K562 (cell line): ENCODE data around the gene SYN1.

ENCODE experiments used
- ATF2 ChIP-seq: sonication (generic); formaldehyde crosslinking; IDR thresholded peaks from 2 replicates; pipeline ENCODE4 v1.8.1; 2022; ENCODE audit warnings: missing genetic modification reagents
- CTCF ChIP-seq, 3 experiments: IDR thresholded peaks in 2 of 3; conservative IDR thresholded peaks in 1 of 3; 2 replicates each; pipeline ENCODE4 v1.5.1; 2011 to 2012; ENCODE audit warnings: low read length in 3 of 3, mild to moderate bottlenecking in 3 of 3, control low read depth in 2 of 3, improper control_type of control experiment in 1 of 3, inconsistent platforms in 1 of 3, low read depth in 1 of 3, mixed read lengths in 1 of 3, moderate library complexity in 1 of 3; ENCODE audit not compliant: insufficient read depth in 2 of 3
- DNMT1 ChIP-seq: fragments of 450-650 bp; IDR thresholded peaks from 2 replicates; pipeline ENCODE4 v1.6.1; 2016; ENCODE audit warnings: antibody characterized with exemption, mild to moderate bottlenecking
- SMARCA4 ChIP-seq: fragments of 450-650 bp; IDR thresholded peaks from 2 replicates; pipeline ENCODE4 v1.6.1; 2016
- USF2 ChIP-seq: sonication (generic); formaldehyde crosslinking; IDR thresholded peaks from 2 replicates; pipeline ENCODE4 v1.5.0; 2020; ENCODE audit warnings: missing genetic modification reagents
- XRCC4 ChIP-seq: IDR thresholded peaks from one replicate; pipeline ENCODE4 v1.6.1; 2011; ENCODE audit not compliant: insufficient read depth, insufficient read length; ENCODE audit errors: extremely low read depth

GRCh38 chrX:47628982-47629381 lies 9.3 kb upstream of the SYN1 start:
- TF ChIP-seq ATF2 (CRISPR knock-in tag): no peak
- no peak for TF ChIP-seq XRCC4
- no peak for TF ChIP-seq SMARCA4
- TF ChIP-seq CTCF (IDR thresholded peaks at IDR 0.05 in 2 of 3, conservative IDR thresholded peaks at IDR 0.05 in 1 of 3; ENCODE audit: insufficient read depth in 2 of 3, low read depth in 1 of 3, low read length in 3 of 3): peak; percentile 15 to 40 (median 26); a peak in 3 of 6 replicates
- no peak for TF ChIP-seq USF2 (CRISPR knock-in tag)
- TF ChIP-seq DNMT1: no peak
